IPS DF 4.7 (cell line): ENCODE results near the gene TRIP13.
"Not testable (repeated sequence)": the region's sequence is repeated elsewhere in the genome, so short reads cannot be mapped to it uniquely, and the experiment has no call there.

Experiments
- DNase-seq: peaks from one replicate; pipeline ENCODE4 v3.0.0-alpha.2; 2013; ENCODE audit warnings: low spot score; ENCODE audit errors: extremely low read depth

The TRIP13 gene

GRCh38 chr5:891117-891836 lies 1.4 kb upstream of the TRIP13 start:
- DNase-seq: no peak

- DNase-seq: no peak
Measured at GRCh38 chr5:891837-892393, 769 bp upstream of the TRIP13 start.

GRCh38 chr5:893137-893506 lies 438 bp downstream of the TRIP13 start:
- DNase-seq: no peak

GRCh38 chr5:893711-894110 lies 1.0 kb downstream of the TRIP13 start:
- no peak for DNase-seq

- no peak for DNase-seq
Measured at GRCh38 chr5:900781-901180, 8.1 kb downstream of the TRIP13 start.

- DNase-seq: no peak
Measured at GRCh38 chr5:902129-902916, 9.6 kb downstream of the TRIP13 start.

GRCh38 chr5:903756-904096 lies 11.0 kb downstream of the TRIP13 start:
- no peak for DNase-seq

- no peak for DNase-seq
Measured at GRCh38 chr5:905139-905642, 12.5 kb downstream of the TRIP13 start.

GRCh38 chr5:907366-907910 lies 14.8 kb downstream of the TRIP13 start:
- no peak for DNase-seq

- DNase-seq: no peak
Measured at GRCh38 chr5:908172-908571, 15.5 kb downstream of the TRIP13 start.

- no peak for DNase-seq
Measured at GRCh38 chr5:909086-909485, 16.4 kb downstream of the TRIP13 start.

GRCh38 chr5:909994-910768 lies 17.5 kb downstream of the TRIP13 start:
- DNase-seq: no peak

GRCh38 chr5:910769-911160 lies 18.1 kb downstream of the TRIP13 start:
- no peak for DNase-seq

GRCh38 chr5:911601-912000 lies 18.9 kb downstream of the TRIP13 start:
- DNase-seq: no peak

GRCh38 chr5:912280-913091 lies 19.8 kb downstream of the TRIP13 start:
- DNase-seq: no peak

GRCh38 chr5:914174-914573 lies 21.5 kb downstream of the TRIP13 start:
- no peak for DNase-seq

- DNase-seq: no peak
Measured at GRCh38 chr5:914612-915011, 21.9 kb downstream of the TRIP13 start.

GRCh38 chr5:915346-915745 lies 22.7 kb downstream of the TRIP13 start:
- DNase-seq: not testable (repeated sequence)

- no peak for DNase-seq
Measured at GRCh38 chr5:915946-916345, 23.3 kb downstream of the TRIP13 start.

GRCh38 chr5:916441-917293 lies 24.0 kb downstream of the TRIP13 start:
- DNase-seq: no peak
